H9 (cell line): Measurements from ENCODE around the gene SNX4. TPM values are rescaled to one million over a fixed set of nuclear protein-coding genes. Genes with fewer than 3 reads are reported as not detected.

Experiments used
- DNase-seq: peaks from one replicate; pipeline ENCODE4 v3.0.0-alpha.2; 2017
- H2AFZ ChIP-seq: one replicate; pipeline ENCODE4 v1.6.1; 2013; ENCODE audit warnings: mild to moderate bottlenecking, low read length, control low read depth, moderate library complexity
- H2AK5ac ChIP-seq: 2 replicates; pipeline ENCODE4 v1.6.1; 2013; ENCODE audit warnings: low read length, control low read depth, mixed read lengths; ENCODE audit not compliant: insufficient read length
- H2BK120ac ChIP-seq: one replicate; pipeline ENCODE4 v1.6.1; 2013; ENCODE audit warnings: low read depth, mild to moderate bottlenecking, low read length, control low read depth, inconsistent platforms; ENCODE audit not compliant: poor library complexity, severe bottlenecking
- H2BK12ac ChIP-seq: 2 replicates; pipeline ENCODE4 v1.6.1; 2013; ENCODE audit warnings: low read length, control low read depth, mixed read lengths, low read depth; ENCODE audit not compliant: insufficient read length
- H2BK15ac ChIP-seq: 2 replicates; pipeline ENCODE4 v1.6.1; 2013; ENCODE audit warnings: low read depth, low read length, control low read depth
- H2BK20ac ChIP-seq: one replicate; pipeline ENCODE4 v1.6.1; 2013; ENCODE audit warnings: low read depth, mild to moderate bottlenecking, low read length, control low read depth, inconsistent platforms; ENCODE audit not compliant: poor library complexity, severe bottlenecking
- H2BK5ac ChIP-seq: 2 replicates; pipeline ENCODE4 v1.6.1; 2013; ENCODE audit warnings: low read length, control low read depth, mixed read lengths; ENCODE audit not compliant: insufficient read length
- H3K14ac ChIP-seq: 2 replicates; pipeline ENCODE4 v1.6.1; 2013; ENCODE audit warnings: low read length, control low read depth; ENCODE audit not compliant: insufficient read depth
- H3K18ac ChIP-seq: 2 replicates; pipeline ENCODE4 v1.6.1; 2013; ENCODE audit warnings: low read depth, mild to moderate bottlenecking, mixed read lengths, low read length, control low read depth; ENCODE audit not compliant: insufficient read length
- H3K23ac ChIP-seq: 2 replicates; pipeline ENCODE4 v1.6.1; 2013; ENCODE audit warnings: low read length, control low read depth, mixed read lengths, low read depth; ENCODE audit not compliant: insufficient read length
- H3K23me2 ChIP-seq: 2 replicates; pipeline ENCODE4 v1.6.1; 2013; ENCODE audit warnings: low read depth, mild to moderate bottlenecking, mixed read lengths, low read length, control low read depth; ENCODE audit not compliant: insufficient read length, poor library complexity, severe bottlenecking
- H3K27ac ChIP-seq: 2 replicates; pipeline ENCODE4 v1.5.1; 2013; ENCODE audit warnings: low read length, control low read depth, mixed read lengths, low read depth; ENCODE audit not compliant: insufficient read length
- H3K27me3 ChIP-seq: 2 replicates; pipeline ENCODE4 v1.6.1; 2013; ENCODE audit warnings: low read length, control low read depth, inconsistent platforms; ENCODE audit not compliant: insufficient read depth
- H3K4ac ChIP-seq: 2 replicates; pipeline ENCODE4 v1.6.1; 2013; ENCODE audit warnings: low read depth, mild to moderate bottlenecking, control low read depth, inconsistent platforms, low read length, moderate library complexity
- H3K4me1 ChIP-seq: 2 replicates; pipeline ENCODE4 v1.6.1; 2013; ENCODE audit warnings: low read length, control low read depth, inconsistent platforms; ENCODE audit not compliant: insufficient read depth
- H3K4me2 ChIP-seq: 2 replicates; pipeline ENCODE4 v1.6.1; 2013; ENCODE audit warnings: low read length, control low read depth, mixed read lengths; ENCODE audit not compliant: insufficient read length, insufficient read depth
- H3K56ac ChIP-seq: 2 replicates; pipeline ENCODE4 v1.6.1; 2013; ENCODE audit warnings: low read depth, mild to moderate bottlenecking, mixed read lengths, low read length, control low read depth; ENCODE audit not compliant: insufficient read length
- H3K79me1 ChIP-seq: 2 replicates; pipeline ENCODE4 v1.6.1; 2013; ENCODE audit warnings: low read depth, mild to moderate bottlenecking, moderate library complexity, low read length, control low read depth, inconsistent platforms; ENCODE audit not compliant: insufficient read depth, poor library complexity, severe bottlenecking
- H3K79me2 ChIP-seq: 2 replicates; pipeline ENCODE4 v1.6.1; 2013; ENCODE audit warnings: low read length, control low read depth, inconsistent platforms; ENCODE audit not compliant: insufficient read depth
- H3K9ac ChIP-seq: 2 replicates; pipeline ENCODE4 v1.6.1; 2013; ENCODE audit warnings: low read length, control low read depth, mixed read lengths; ENCODE audit not compliant: insufficient read length; ENCODE audit errors: extremely low read depth
- H3K9me3 ChIP-seq: one replicate; pipeline ENCODE4 v1.6.1; 2013; ENCODE audit warnings: low read depth, low read length, inconsistent platforms; ENCODE audit not compliant: control insufficient read depth
- H3T11ph ChIP-seq: one replicate; pipeline ENCODE4 v1.6.1; 2013; ENCODE audit warnings: mild to moderate bottlenecking, low read length, control low read depth, inconsistent platforms
- H4K20me1 ChIP-seq: one replicate; pipeline ENCODE4 v1.6.1; 2013; ENCODE audit not compliant: control insufficient read depth, insufficient read length, insufficient read depth
- H4K5ac ChIP-seq: 2 replicates; pipeline ENCODE4 v1.6.1; 2013; ENCODE audit warnings: low read depth, mild to moderate bottlenecking, mixed read lengths, low read length, control low read depth; ENCODE audit not compliant: insufficient read length
- H4K8ac ChIP-seq: replicated peaks from 2 replicates; pipeline ENCODE4 v1.6.1; 2013; ENCODE audit warnings: low read length, control low read depth, mixed read lengths, low read depth; ENCODE audit not compliant: insufficient read length
- H4K91ac ChIP-seq: 2 replicates; pipeline ENCODE4 v1.6.1; 2013; ENCODE audit warnings: low read depth, mild to moderate bottlenecking, moderate library complexity, mixed read lengths, low read length, control low read depth; ENCODE audit not compliant: insufficient read length
- H3K27ac Mint-ChIP-seq, 3 experiments: 2 replicates in 2 of 3; 3 replicates in 1 of 3; pipeline ENCODE4 v1.8.0; 2020 to 2021; ENCODE audit warnings: mixed read lengths in 3 of 3, mild to moderate bottlenecking in 1 of 3, moderate library complexity in 1 of 3
- H3K27me3 Mint-ChIP-seq: 2 replicates; pipeline ENCODE4 v1.8.0; 2021; ENCODE audit warnings: low read depth, mild to moderate bottlenecking, moderate library complexity, mixed read lengths
- H3K36me3 Mint-ChIP-seq, 3 experiments: 2 replicates in 2 of 3; 3 replicates in 1 of 3; pipeline ENCODE4 v1.8.0; 2020 to 2021; ENCODE audit warnings: low read depth in 3 of 3, mixed read lengths in 3 of 3; ENCODE audit not compliant: insufficient read depth in 1 of 3
- H3K4me1 Mint-ChIP-seq, 2 experiments: 2 replicates each; pipeline ENCODE4 v1.8.0; 2020; ENCODE audit warnings: mixed read lengths in 2 of 2
- H3K4me3 Mint-ChIP-seq, 2 experiments: 2 replicates in 1 of 2; 3 replicates in 1 of 2; pipeline ENCODE4 v1.8.0; 2020 to 2021; ENCODE audit warnings: mild to moderate bottlenecking in 2 of 2, mixed read lengths in 2 of 2, moderate library complexity in 1 of 2
- H3K9me3 Mint-ChIP-seq, 2 experiments: 2 replicates in 1 of 2; 3 replicates in 1 of 2; pipeline ENCODE4 v1.8.0; 2020; ENCODE audit warnings: mild to moderate bottlenecking in 2 of 2, mixed read lengths in 2 of 2, moderate library complexity in 1 of 2
- CTCF ChIP-seq: fragments of 200-600 bp; sonication (generic); conservative IDR thresholded peaks from 3 replicates; pipeline ENCODE4 v1.8.0; 2021; ENCODE audit warnings: antibody characterized with exemption, mild to moderate bottlenecking
- WGBS: extraction: QIAGEN DNeasy Blood & Tissue Kit; methylation state at CpG from one replicate; pipeline ENCODE4 v1.1.7; 2013; ENCODE audit warnings: missing lambda C conversion rate, low lambda C conversion rate, mixed read lengths; ENCODE audit not compliant: insufficient read length; ENCODE audit errors: extremely low coverage; 5-methylcytosine and 5-hydroxymethylcytosine counted together
- total RNA-seq: library from RNA; stranded (reverse); gene quantifications from 2 replicates; pipeline ENCODE4 v1.2.1, GENCODE V29; 2021

The SNX4 gene
- total RNA-seq, 1 experiment from 2014 or later, result 29.5 TPM

- H3K9me3 Mint-ChIP-seq, result peaks cover 5 to 8% of the 10 kb centered on the region in 2 experiments; a peak in 4 of 5 replicates
- H2AFZ ChIP-seq, result no peak overlapping the region
Measured at GRCh38 chr3:125401402-125401801, 118.6 kb downstream of the SNX4 start.

More at GRCh38 chr3:125401402-125401801, 118.6 kb downstream of the SNX4 start:
- Histone ChIP-seq H3K23ac (no peak overlapping the region), H3K9ac (no peak overlapping the region), H3K9me3 (no peaks in the 10 kb centered on the region), H3K79me1 (no peaks in the 10 kb centered on the region), H3K27me3 (no peaks in the 10 kb centered on the region), H2AK5ac (no peak overlapping the region), H3K27ac (no peak overlapping the region), H4K5ac (no peak overlapping the region), H4K8ac (no peak overlapping the region), H3K4ac (no peak overlapping the region), H2BK20ac (no peak overlapping the region), H2BK5ac (no peak overlapping the region), H2BK120ac (no peak overlapping the region), H3K79me2 (no peaks in the 10 kb centered on the region), H3K23me2 (no peaks in the 10 kb centered on the region), H3K4me1 (peaks cover 4% of the 10 kb centered on the region; the same call in 1 of the 2 replicates), H3K4me2 (no peak overlapping the region), H4K20me1 (no peaks in the 10 kb centered on the region), H3K18ac (no peak overlapping the region), H3T11ph (no peak overlapping the region), H3K14ac (no peak overlapping the region), H2BK12ac (no peak overlapping the region), H2BK15ac (no peak overlapping the region), H4K91ac (no peak overlapping the region), H3K56ac (no peak overlapping the region)
- no peaks in the 10 kb centered on the region; a peak in 1 of 7 replicates for H3K36me3 Mint-ChIP-seq
- no peak for DNase-seq
- WGBS, result no CpG with 5 or more reads among the region's 1 CpG
- H3K4me3 Mint-ChIP-seq, result no peak overlapping the region
- TF ChIP-seq CTCF, result no peak
- H3K4me1 Mint-ChIP-seq, result peaks cover 13 to 18% of the 10 kb centered on the region in 2 experiments; a peak in 3 of 4 replicates
- H3K27ac Mint-ChIP-seq, result no peak overlapping the region
- peaks cover 40% of the 10 kb centered on the region for H3K27me3 Mint-ChIP-seq
